SK-N-SH (cell line): ENCODE results near the gene C12orf42.

Source experiments
- CHD2 ChIP-seq: fragments of 150-350 bp; IDR thresholded peaks from 2 replicates; pipeline ENCODE4 v1.6.1; 2018; ENCODE audit warnings: low read length; ENCODE audit not compliant: partially characterized antibody
- CTCF ChIP-seq: fragments of 200-600 bp; sonication (generic); IDR thresholded peaks from 2 replicates; pipeline ENCODE4 v1.6.1; 2017; ENCODE audit warnings: antibody characterized with exemption, mild to moderate bottlenecking, moderate library complexity
- EP300 ChIP-seq, 2 experiments: IDR thresholded peaks; 2 replicates each; pipeline versions ENCODE4 v1.4.0 to v1.6.1; 2012; ENCODE audit warnings: borderline replicate concordance in 1 of 2, low read depth in 1 of 2, low read length in 1 of 2
- FOXM1 ChIP-seq: IDR thresholded peaks from 2 replicates; pipeline ENCODE4 v1.4.0; 2012; ENCODE audit warnings: low read depth, mild to moderate bottlenecking
- MEF2A ChIP-seq: IDR thresholded peaks from 2 replicates; pipeline ENCODE4 v1.4.0; 2012; ENCODE audit warnings: low read depth, borderline replicate concordance
- NRF1 ChIP-seq: IDR thresholded peaks from 2 replicates; pipeline ENCODE4 v1.6.1; 2012; ENCODE audit warnings: low read depth, mild to moderate bottlenecking, low read length
- POLR2AphosphoS5 ChIP-seq: IDR thresholded peaks from 2 replicates; pipeline ENCODE4 v1.6.1; 2012; ENCODE audit warnings: low read depth, low read length
- RAD21 ChIP-seq: IDR thresholded peaks from 2 replicates; pipeline ENCODE4 v1.6.1; 2012; ENCODE audit warnings: mild to moderate bottlenecking, low read length
- REST ChIP-seq: IDR thresholded peaks from 2 replicates; pipeline ENCODE4 v1.6.1; 2012; ENCODE audit warnings: mild to moderate bottlenecking, low read depth, low read length, moderate library complexity
- TAF1 ChIP-seq: IDR thresholded peaks from 2 replicates; pipeline ENCODE4 v1.6.1; 2012; ENCODE audit warnings: low read depth, mild to moderate bottlenecking, low read length, moderate library complexity, borderline replicate concordance
- TCF12 ChIP-seq: IDR thresholded peaks from 2 replicates; pipeline ENCODE4 v1.4.0; 2012
- YY1 ChIP-seq: IDR thresholded peaks from 2 replicates; pipeline ENCODE4 v1.4.0; 2012; ENCODE audit warnings: low read depth, mild to moderate bottlenecking
- ZBTB33 ChIP-seq: IDR thresholded peaks from 2 replicates; pipeline ENCODE4 v1.4.0; 2012; ENCODE audit warnings: low read depth, borderline replicate concordance

- TF ChIP-seq REST (no peak), TAF1 (no peak), CTCF (no peak), POLR2AphosphoS5 (no peak), TCF12 (no peak), NRF1 (no peak), YY1 (no peak), MEF2A (no peak), RAD21 (no peak), FOXM1 (no peak), ZBTB33 (no peak), EP300 (IDR thresholded peaks at IDR 0.05; ENCODE audit: borderline replicate concordance in 1 of 2, low read depth in 1 of 2, low read length in 1 of 2) (no peak), CHD2 (no peak)
These were observed 25.0 kb upstream of the C12orf42 start for GRCh38 chr12:103520686-103521215.
